Neural cell (in vitro differentiated cells): ENCODE data around the gene IRS2.

Experiments used
- EP300 ChIP-seq: fragments of 450-650 bp; conservative IDR thresholded peaks from 2 replicates; pipeline ENCODE4 v1.6.1; 2014; ENCODE audit warnings: antibody characterized with exemption, mild to moderate bottlenecking, moderate library complexity; ENCODE audit not compliant: poor library complexity, severe bottlenecking
- EZH2 ChIP-seq: fragments of 200-600, 300-800 bp; shearing (Covaris generic), sonication (generic); IDR thresholded peaks from 2 replicates; pipeline ENCODE4 v1.6.1; 2014; ENCODE audit warnings: antibody characterized with exemption, low read length, borderline replicate concordance, mild to moderate bottlenecking; ENCODE audit not compliant: insufficient read depth, poor library complexity, severe bottlenecking
- POLR2AphosphoS5 ChIP-seq: IDR thresholded peaks from 2 replicates; pipeline ENCODE4 v1.6.1; 2012
- REST ChIP-seq: IDR thresholded peaks from 2 replicates; pipeline ENCODE4 v1.6.1; 2012; ENCODE audit warnings: borderline replicate concordance
- SMC3 ChIP-seq: fragments of 450-650 bp; conservative IDR thresholded peaks from 2 replicates; pipeline ENCODE4 v1.6.1; 2014; ENCODE audit warnings: antibody characterized with exemption, mild to moderate bottlenecking, moderate library complexity; ENCODE audit not compliant: poor library complexity
- TAF1 ChIP-seq: IDR thresholded peaks from 2 replicates; pipeline ENCODE4 v1.6.1; 2012; ENCODE audit warnings: low read depth
- TF ChIP-seq, protein P1 (sequence below): fragments of 450-650 bp; IDR thresholded peaks from 2 replicates; pipeline ENCODE4 v1.5.1; 2014; ENCODE audit warnings: antibody characterized with exemption, mild to moderate bottlenecking, moderate library complexity; ENCODE audit not compliant: poor library complexity, severe bottlenecking

GRCh38 chr13:109833940-109834339, 47.6 kb upstream of the IRS2 start:
- TF ChIP-seq POLR2AphosphoS5 (no peak), REST (no peak), TAF1 (no peak), EZH2 (no peak), EP300 (no peak), SMC3 (no peak)
- TF ChIP-seq, protein P1, sequence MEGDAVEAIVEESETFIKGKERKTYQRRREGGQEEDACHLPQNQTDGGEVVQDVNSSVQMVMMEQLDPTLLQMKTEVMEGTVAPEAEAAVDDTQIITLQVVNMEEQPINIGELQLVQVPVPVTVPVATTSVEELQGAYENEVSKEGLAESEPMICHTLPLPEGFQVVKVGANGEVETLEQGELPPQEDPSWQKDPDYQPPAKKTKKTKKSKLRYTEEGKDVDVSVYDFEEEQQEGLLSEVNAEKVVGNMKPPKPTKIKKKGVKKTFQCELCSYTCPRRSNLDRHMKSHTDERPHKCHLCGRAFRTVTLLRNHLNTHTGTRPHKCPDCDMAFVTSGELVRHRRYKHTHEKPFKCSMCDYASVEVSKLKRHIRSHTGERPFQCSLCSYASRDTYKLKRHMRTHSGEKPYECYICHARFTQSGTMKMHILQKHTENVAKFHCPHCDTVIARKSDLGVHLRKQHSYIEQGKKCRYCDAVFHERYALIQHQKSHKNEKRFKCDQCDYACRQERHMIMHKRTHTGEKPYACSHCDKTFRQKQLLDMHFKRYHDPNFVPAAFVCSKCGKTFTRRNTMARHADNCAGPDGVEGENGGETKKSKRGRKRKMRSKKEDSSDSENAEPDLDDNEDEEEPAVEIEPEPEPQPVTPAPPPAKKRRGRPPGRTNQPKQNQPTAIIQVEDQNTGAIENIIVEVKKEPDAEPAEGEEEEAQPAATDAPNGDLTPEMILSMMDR, result no peak
